Activated CD4-positive, alpha-beta memory T cell treated with anti-CD3 and anti-CD28 coated beads for 36 hours (primary cell): ENCODE measurements around the gene GRID1. TPM values are rescaled to one million over a fixed set of nuclear protein-coding genes. Genes with fewer than 3 reads are reported as not detected.
A peak's percentile ranks its signal among the peaks of the same experiment; 100 is the strongest.

Experiments
- CTCF ChIA-PET: fragments of 350-600 bp; sonication (Branson Sonifier 250); formaldehyde crosslinking; loops from one replicate; lab custom pipeline; 2021; ENCODE audit warnings: antibody characterized with exemption, inconsistent platforms; lab: Charles Lee
- POLR2A ChIA-PET: fragments of 350-600 bp; sonication (Branson Sonifier 250); formaldehyde crosslinking; loops from one replicate; lab custom pipeline; 2021; ENCODE audit warnings: antibody characterized with exemption; lab: Charles Lee
- DNase-seq: peaks from one replicate; pipeline ENCODE4 v3.0.0-alpha.2; 2020
- H3K27ac Mint-ChIP-seq: one replicate; pipeline ENCODE4 v1.8.0; 2021; ENCODE audit warnings: mixed read lengths
- H3K27me3 Mint-ChIP-seq: one replicate; pipeline ENCODE4 v1.8.0; 2021; ENCODE audit warnings: mixed read lengths
- H3K36me3 Mint-ChIP-seq: one replicate; pipeline ENCODE4 v1.8.0; 2021; ENCODE audit warnings: mixed read lengths
- H3K4me1 Mint-ChIP-seq: one replicate; pipeline ENCODE4 v1.8.0; 2021; ENCODE audit warnings: low read depth, mixed read lengths
- H3K4me3 Mint-ChIP-seq: one replicate; pipeline ENCODE4 v1.8.0; 2021; ENCODE audit warnings: mild to moderate bottlenecking, mixed read lengths
- H3K9me3 Mint-ChIP-seq: one replicate; pipeline ENCODE4 v1.8.0; 2021; ENCODE audit warnings: mixed read lengths
- intact Hi-C: fragments of 100-400 bp; cut with micrococcal nuclease; formaldehyde crosslinking; loops from one replicate; pipeline ENCODE4 v1.15.1; 2023
- total RNA-seq, 2 experiments: library from RNA; stranded (reverse); gene quantifications; one replicate each; pipeline ENCODE4 v1.2.3, GENCODE V29; 2021

GRID1 gene
- total RNA-seq, 2 experiments from 2014 or later = not detected

DNA sequence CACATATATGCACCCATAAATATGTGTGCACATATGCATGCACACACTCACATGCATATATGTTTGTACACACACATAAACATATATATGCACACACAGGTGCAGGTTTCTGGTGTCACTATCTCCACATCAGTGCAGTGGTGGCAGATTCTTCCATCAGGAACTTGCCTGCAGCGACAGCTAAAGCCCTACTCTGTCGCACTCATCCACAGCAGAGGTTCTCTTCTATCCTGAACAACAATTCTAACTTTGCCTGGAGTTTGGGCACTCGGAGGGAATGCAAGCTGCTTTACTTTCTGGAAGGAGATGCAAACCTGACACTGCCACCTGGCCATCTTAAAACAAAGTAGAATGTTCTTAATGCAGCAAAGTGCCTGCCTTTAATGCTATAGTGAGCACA lies 745.8 kb downstream of the GRID1 start:
- ChIA-PET CTCF (no interaction called here), POLR2A (no interaction called here)
- Mint-ChIP-seq H3K27ac (no peak overlapping the region), H3K4me3 (no peak overlapping the region), H3K4me1 (no peaks in the 10 kb centered on the region), H3K9me3 (no peaks in the 10 kb centered on the region), H3K36me3 (no peaks in the 10 kb centered on the region), H3K27me3 (no peaks in the 10 kb centered on the region)
- no peak for DNase-seq
- intact Hi-C loops = no loop called here

DNA sequence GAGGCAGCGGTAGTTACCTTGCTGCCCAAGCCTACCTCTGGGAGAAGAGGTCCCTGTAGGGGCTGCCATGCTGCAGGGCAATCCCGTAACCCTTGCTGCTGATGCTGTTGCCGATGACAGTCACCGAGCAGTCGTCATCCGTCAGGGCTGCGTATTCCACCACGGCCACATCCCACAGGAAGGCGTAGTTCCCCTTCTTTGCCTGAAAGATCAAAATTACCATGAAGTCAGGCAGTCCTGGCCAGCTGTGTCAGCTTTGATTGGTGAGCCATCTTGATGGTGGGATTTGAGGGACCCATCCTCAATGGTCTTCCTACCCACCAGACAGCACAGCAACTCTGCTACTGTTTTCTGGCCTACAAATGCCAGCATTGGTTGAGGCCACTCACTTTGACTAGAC lies 746.8 kb downstream of the GRID1 start:
- Mint-ChIP-seq H3K4me1 (peaks cover 1% of the 10 kb centered on the region), H3K36me3 (no peaks in the 10 kb centered on the region), H3K27ac (no peak overlapping the region), H3K4me3 (no peak overlapping the region), H3K9me3 (no peaks in the 10 kb centered on the region), H3K27me3 (no peaks in the 10 kb centered on the region)
- no peak for DNase-seq
- intact Hi-C loops = no loop called here
- ChIA-PET POLR2A (no interaction called here), CTCF (no interaction called here)

DNA sequence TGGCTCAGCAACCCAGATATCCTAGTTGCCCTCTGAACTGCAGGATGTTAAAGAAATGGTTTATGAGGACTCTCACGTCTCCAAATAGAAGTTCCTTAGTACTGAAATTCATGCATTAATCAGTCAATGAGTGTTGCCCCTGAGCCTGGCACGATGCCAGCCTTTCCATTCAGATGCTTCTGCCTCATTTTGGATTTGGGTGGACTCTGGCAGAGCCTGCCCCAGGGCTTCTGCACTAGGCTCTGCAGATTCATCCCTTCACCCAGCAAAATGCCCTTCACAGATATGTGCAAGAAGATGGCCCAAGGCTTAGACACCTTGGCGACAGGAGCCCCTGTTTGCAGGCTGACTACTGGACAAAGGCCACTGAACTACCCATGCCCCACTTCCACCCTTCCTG lies 747.8 kb downstream of the GRID1 start:
- no peaks in the 10 kb centered on the region for H3K9me3 Mint-ChIP-seq
- no peak overlapping the region for H3K27ac Mint-ChIP-seq
- POLR2A ChIA-PET = no interaction called here
- no peak overlapping the region for H3K4me3 Mint-ChIP-seq
- no peak for DNase-seq
- intact Hi-C loops = loop anchor here (1.0 kb wide), 1 partner anchor 12 kb away; no protein-coding TSS in a partner anchor
- H3K4me1 Mint-ChIP-seq = peaks cover 11% of the 10 kb centered on the region
- CTCF ChIA-PET = no interaction called here
- no peaks in the 10 kb centered on the region for H3K27me3 Mint-ChIP-seq
- no peaks in the 10 kb centered on the region for H3K36me3 Mint-ChIP-seq

DNA sequence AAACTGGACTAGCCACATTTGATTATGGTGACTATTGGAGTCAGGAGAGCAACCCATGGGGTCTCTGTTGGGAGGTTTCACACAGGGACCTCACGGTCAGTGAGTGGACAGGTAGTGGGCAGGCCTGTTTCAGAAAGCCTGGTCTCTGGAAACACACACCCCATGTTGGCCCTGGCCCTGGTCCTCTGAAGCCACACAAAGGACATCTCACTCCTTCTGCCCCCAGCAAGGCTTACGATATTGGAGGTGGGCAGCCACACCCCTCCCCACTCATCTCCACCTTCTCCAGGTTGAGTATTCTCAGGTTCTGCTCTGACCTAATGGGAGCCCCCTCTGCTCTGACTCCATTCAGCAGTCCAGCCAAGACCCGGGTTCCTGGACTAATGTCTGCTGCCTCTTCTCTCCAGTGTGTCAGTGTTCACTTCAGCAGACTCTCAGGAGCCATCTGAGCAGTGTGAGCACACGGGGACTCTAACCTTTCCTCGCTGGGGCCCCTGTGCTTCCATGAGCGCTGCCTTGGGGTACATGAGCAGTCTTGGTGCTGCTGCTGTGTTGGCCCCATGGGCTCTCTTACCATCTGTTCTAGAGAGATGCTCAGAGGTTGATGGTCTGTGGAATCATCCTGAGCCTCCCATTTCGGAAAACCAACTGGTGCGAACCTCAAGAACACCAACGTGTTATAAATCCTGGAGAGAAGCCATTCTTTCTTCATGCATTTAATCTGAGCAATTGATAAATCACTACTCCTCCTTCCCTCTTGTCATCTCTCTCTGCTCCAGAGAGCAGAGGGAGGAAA lies 748.6 kb downstream of the GRID1 start:
- Mint-ChIP-seq H3K27ac (no peak overlapping the region), H3K4me3 (no peak overlapping the region), H3K9me3 (no peaks in the 10 kb centered on the region), H3K4me1 (peaks cover 18% of the 10 kb centered on the region), H3K27me3 (no peaks in the 10 kb centered on the region), H3K36me3 (no peaks in the 10 kb centered on the region)
- ChIA-PET POLR2A (no interaction called here), CTCF (no interaction called here)
- no peak for DNase-seq
- intact Hi-C loops = loop anchor here (1.0 kb wide), 1 partner anchor 11 kb away; no protein-coding TSS in a partner anchor

DNA sequence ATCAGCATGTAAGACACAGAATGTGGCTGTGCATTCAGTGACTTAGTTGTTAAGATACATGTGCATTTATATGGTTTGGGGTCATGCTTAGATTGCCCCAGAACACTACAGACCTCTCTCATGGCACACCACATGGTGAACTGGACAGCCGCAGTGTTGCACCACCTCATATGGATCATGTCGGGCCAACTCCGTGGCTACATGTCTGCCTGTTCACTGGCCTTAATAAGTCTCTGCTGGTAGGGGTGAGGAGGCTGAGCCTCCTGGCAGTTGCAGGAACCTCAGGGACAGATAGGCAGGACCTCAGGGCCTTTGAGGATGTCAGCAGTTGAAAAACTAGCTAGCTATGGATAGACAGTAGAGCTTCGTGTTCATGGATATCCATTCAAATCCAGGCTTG lies 751.0 kb downstream of the GRID1 start:
- H3K36me3 Mint-ChIP-seq = no peaks in the 10 kb centered on the region
- peaks cover 38% of the 10 kb centered on the region for H3K4me1 Mint-ChIP-seq
- intact Hi-C loops = no loop called here
- POLR2A ChIA-PET = no interaction called here
- H3K27ac Mint-ChIP-seq = no peak overlapping the region
- no peak overlapping the region for H3K4me3 Mint-ChIP-seq
- CTCF ChIA-PET = no interaction called here
- H3K27me3 Mint-ChIP-seq = no peaks in the 10 kb centered on the region
- DNase-seq = no peak
- no peaks in the 10 kb centered on the region for H3K9me3 Mint-ChIP-seq

DNA sequence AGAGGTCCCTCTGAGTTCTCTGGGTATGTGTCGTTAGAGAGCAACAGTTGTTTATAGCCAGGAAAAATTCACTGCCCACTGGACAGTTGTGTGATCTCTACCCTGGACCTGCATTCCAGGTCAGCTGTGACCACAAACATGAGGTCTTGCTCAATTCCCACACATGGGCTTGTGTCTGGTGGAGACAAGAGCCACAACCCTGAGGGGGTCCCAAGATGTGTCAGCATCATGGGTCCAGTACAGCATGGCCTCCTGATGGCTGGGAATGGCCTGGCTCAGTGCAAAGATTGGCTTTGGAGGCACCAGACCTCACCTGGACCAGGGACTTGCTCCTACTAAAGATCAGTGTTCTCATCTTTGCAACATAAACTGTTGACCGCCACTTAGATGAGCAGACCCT lies 751.6 kb downstream of the GRID1 start:
- Mint-ChIP-seq H3K4me1 (peaks cover 38% of the 10 kb centered on the region), H3K27ac (no peak overlapping the region), H3K9me3 (no peaks in the 10 kb centered on the region), H3K4me3 (no peak overlapping the region), H3K27me3 (no peaks in the 10 kb centered on the region), H3K36me3 (no peaks in the 10 kb centered on the region)
- ChIA-PET POLR2A (no interaction called here), CTCF (no interaction called here)
- intact Hi-C loops = no loop called here
- no peak for DNase-seq

DNA sequence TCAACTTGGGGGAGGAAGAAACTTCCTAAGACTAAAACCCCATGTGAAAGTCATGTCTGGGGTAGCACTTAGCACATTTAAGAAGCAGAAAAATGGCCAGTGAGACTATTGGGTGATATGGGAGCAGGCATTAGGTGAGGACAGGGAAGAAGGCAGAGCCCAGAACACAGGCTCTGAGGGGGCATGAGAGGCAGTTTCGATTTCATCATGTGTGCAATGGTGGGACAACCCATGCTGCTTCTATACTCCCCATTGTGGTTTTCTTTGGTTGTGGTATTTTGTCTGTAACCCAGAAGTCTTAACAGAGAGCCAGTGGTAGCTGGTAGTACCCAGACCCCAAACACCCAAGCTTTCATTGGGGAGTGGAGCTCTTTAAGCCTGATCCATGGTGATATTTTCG lies 752.0 kb downstream of the GRID1 start:
- Mint-ChIP-seq H3K9me3 (no peaks in the 10 kb centered on the region), H3K4me1 (peaks cover 38% of the 10 kb centered on the region), H3K4me3 (no peak overlapping the region), H3K27me3 (no peaks in the 10 kb centered on the region), H3K36me3 (no peaks in the 10 kb centered on the region), H3K27ac (no peak overlapping the region)
- intact Hi-C loops = no loop called here
- ChIA-PET POLR2A (no interaction called here), CTCF (no interaction called here)
- no peak for DNase-seq

DNA sequence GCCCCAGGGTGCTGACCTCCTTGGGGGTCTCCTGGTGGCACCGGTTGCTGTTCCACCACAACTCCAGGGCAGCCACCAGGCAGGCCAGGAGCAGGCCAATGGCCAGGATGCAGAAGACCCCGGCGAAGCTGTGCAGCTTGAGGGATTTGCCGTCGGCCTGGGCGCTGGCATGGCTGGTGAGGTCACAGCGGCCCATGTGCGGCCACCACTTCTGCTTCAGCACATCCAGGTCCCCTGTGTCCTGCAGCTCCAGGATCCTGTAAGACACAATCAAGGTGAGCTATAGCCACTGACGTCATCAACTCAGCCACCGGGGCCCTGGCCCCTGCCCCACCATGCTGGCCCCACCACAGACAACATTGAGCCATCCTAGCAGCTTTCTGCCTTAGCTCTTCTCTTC lies 753.2 kb downstream of the GRID1 start:
- POLR2A ChIA-PET = no interaction called here
- no peaks in the 10 kb centered on the region for H3K36me3 Mint-ChIP-seq
- no peaks in the 10 kb centered on the region for H3K27me3 Mint-ChIP-seq
- no peaks in the 10 kb centered on the region for H3K9me3 Mint-ChIP-seq
- CTCF ChIA-PET = interaction anchor here (0.7 to 0.9 kb wide), 2 partner anchors 9 to 38 kb away, joined by 3 read pairs; no protein-coding TSS in a partner anchor
- H3K4me1 Mint-ChIP-seq = peaks cover 38% of the 10 kb centered on the region
- intact Hi-C loops = no loop called here
- no peak overlapping the region for H3K27ac Mint-ChIP-seq
- DNase-seq = no peak
- no peak overlapping the region for H3K4me3 Mint-ChIP-seq

DNA sequence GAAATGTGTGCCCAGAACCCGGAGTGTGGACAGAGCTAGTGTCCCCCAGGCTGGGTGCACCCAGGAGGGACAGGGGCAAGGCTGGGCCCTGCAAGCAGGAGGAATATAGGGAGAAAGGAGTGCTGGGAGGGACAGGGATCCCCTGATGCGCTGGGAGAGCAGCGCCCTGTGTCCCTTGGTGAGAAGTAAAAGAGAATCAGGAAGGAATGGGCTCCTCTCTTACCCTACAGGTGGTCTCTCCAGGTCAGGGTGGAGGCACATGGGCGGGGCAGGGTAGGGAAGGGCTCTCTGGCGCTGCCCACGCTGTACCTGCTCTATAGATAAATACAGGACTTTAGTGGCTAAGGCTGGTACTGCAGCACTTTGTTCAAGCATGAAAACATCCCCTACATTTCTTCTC lies 753.8 kb downstream of the GRID1 start:
- Mint-ChIP-seq H3K4me1 (peaks cover 38% of the 10 kb centered on the region), H3K27ac (peak overlapping the region; percentile 38), H3K4me3 (no peak overlapping the region), H3K9me3 (no peaks in the 10 kb centered on the region), H3K36me3 (no peaks in the 10 kb centered on the region), H3K27me3 (no peaks in the 10 kb centered on the region)
- ChIA-PET POLR2A (no interaction called here), CTCF (interaction anchor here (1.0 to 1.2 kb wide), 2 partner anchors 10 to 973 kb away, joined by 3 read pairs; no protein-coding TSS in a partner anchor)
- intact Hi-C loops = loop anchor here (1.0 kb wide), 1 partner anchor 434 kb away; no protein-coding TSS in a partner anchor
- peak; percentile 15 for DNase-seq

DNA sequence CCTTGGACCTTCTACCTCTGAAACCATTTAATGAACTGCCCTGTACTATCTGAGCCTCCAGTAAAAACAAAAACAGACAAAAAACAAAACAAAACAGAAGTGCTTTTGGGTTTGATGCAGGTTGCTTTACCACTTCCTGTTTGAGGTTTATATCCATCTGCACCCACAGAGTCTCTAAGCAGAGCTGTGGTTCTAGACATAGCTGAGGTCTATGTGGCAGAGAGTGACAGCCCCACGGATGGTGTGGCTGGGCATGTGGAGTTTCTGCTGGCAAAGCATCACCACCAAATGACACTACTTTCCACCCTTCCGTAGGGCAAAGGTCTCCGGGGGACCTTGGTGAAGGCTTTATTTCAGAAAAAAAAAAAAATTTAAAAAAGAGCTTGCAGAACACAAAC lies 754.2 kb downstream of the GRID1 start:
- POLR2A ChIA-PET = no interaction called here
- H3K9me3 Mint-ChIP-seq = no peaks in the 10 kb centered on the region
- H3K36me3 Mint-ChIP-seq = no peaks in the 10 kb centered on the region
- H3K4me1 Mint-ChIP-seq = peaks cover 38% of the 10 kb centered on the region
- H3K4me3 Mint-ChIP-seq = peak overlapping the region; percentile 10
- peak; percentile 55 for DNase-seq
- CTCF ChIA-PET = interaction anchor here (1.0 to 1.2 kb wide), 2 partner anchors 10 to 973 kb away, joined by 3 read pairs; no protein-coding TSS in a partner anchor
- intact Hi-C loops = loop anchor here (1.0 kb wide), 1 partner anchor 435 kb away; no protein-coding TSS in a partner anchor
- peak overlapping the region; percentile 38 for H3K27ac Mint-ChIP-seq
- no peaks in the 10 kb centered on the region for H3K27me3 Mint-ChIP-seq

DNA sequence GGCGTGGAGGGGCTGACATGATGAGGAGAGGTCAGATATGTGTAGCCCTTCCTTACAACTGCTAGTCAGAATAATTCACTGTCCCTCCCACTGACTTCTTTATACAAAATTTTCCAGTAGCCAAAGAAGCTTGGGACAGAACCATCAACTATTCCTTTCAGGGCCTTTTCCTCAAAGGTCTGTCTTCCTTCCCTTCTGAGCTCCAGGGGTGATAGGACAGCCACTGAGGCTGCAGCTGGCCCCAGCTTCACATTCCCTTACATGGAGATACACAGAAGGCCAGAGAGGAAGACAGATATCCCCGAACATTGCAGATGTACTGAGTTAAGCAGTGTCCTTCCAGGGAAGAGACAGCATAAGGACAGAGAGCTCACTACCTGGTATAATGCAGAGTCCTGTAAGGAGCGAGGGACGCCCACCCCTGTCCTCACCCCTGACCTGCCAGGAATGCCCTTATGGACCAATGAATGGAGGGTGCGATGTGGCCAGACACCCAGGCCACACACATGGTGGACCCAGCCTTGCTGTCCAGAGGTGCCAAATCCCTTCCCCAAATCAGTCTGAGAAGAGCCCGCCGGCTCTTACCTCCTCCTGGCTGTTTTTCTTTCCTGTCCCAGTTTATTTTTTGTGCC lies 754.7 kb downstream of the GRID1 start:
- Mint-ChIP-seq H3K4me1 (peaks cover 38% of the 10 kb centered on the region), H3K4me3 (peak overlapping the region; percentile 10), H3K27ac (no peak overlapping the region), H3K36me3 (no peaks in the 10 kb centered on the region), H3K9me3 (no peaks in the 10 kb centered on the region), H3K27me3 (no peaks in the 10 kb centered on the region)
- intact Hi-C loops = loop anchor here (1.0 kb wide), 1 partner anchor 435 kb away; no protein-coding TSS in a partner anchor
- no peak for DNase-seq
- ChIA-PET CTCF (interaction anchor here (1.0 to 1.2 kb wide), 2 partner anchors 11 to 974 kb away, joined by 3 read pairs; no protein-coding TSS in a partner anchor), POLR2A (no interaction called here)

DNA sequence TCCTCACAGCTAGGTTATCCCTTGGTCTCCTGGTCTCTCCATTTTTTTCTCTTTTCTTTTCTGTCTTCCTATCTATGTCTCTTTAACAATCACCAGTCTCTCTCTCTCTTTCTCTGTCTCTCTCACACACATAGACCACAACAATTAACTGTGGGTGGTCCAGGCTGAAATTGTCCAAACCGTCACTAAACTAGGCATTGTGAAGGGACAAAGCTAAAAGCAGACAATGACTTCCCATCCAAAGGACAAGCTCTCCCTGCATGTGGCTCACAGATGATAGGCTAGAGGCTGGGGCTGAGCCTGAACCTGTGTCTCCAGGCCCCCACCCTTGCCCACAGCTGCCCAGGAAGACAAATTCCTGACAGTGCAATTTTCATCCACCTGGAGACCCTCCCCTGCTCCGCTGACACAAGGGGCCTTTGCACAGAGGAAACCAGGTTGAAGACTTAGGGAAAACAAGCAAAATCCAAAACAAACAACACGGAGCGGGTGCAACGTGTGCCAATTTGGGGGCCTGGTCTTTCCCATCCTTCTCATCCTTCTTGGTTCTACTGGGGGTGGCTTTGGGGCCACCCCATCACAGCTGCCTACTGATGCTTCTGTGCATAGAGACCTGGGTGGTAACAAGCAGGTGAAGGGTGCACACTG lies 755.4 kb downstream of the GRID1 start:
- Mint-ChIP-seq H3K4me1 (peaks cover 38% of the 10 kb centered on the region), H3K36me3 (no peaks in the 10 kb centered on the region), H3K4me3 (no peak overlapping the region), H3K9me3 (no peaks in the 10 kb centered on the region), H3K27me3 (no peaks in the 10 kb centered on the region), H3K27ac (no peak overlapping the region)
- POLR2A ChIA-PET = no interaction called here
- DNase-seq = no peak
- intact Hi-C loops = no loop called here
- CTCF ChIA-PET = no interaction called here
